A673 (cell line): ENCODE data around the gene SPRING1. TPM values are rescaled to one million over a fixed set of nuclear protein-coding genes. Genes with fewer than 3 reads are reported as not detected.

Experiments used
- BruUV-seq: library from RNA; stranded (reverse); fragments of 400-500 nt; replicated peaks from 2 replicates; lab custom pipeline; 2021; lab: Mats Ljungman, UMichigan
- CTCF ChIA-PET: fragments of 300-600 bp; sonication (Branson Sonifier 250); formaldehyde crosslinking; loops from one replicate; lab custom pipeline; 2022; ENCODE audit warnings: antibody characterized with exemption; lab: Charles Lee
- POLR2A ChIA-PET: fragments of 300-600 bp; sonication (Branson Sonifier 250); formaldehyde crosslinking; loops from one replicate; lab custom pipeline; 2022; ENCODE audit warnings: antibody characterized with exemption; ENCODE audit not compliant: low non-redundant PET; lab: Charles Lee
- DNase-seq: peaks from one replicate; pipeline ENCODE4 v3.0.0-alpha.2; 2015; ENCODE audit warnings: low spot score
- H3K27ac ChIP-seq: fragments of 200-600 bp; sonication (generic); 2 replicates; pipeline ENCODE4 v1.5.1; 2016; ENCODE audit warnings: mixed run types, low read depth, mild to moderate bottlenecking, mixed read lengths, antibody characterized with exemption, low read length; ENCODE audit not compliant: poor library complexity, severe bottlenecking
- H3K27me3 ChIP-seq: fragments of 200-600 bp; sonication (generic); replicated peaks from 2 replicates; pipeline ENCODE4 v1.6.1; 2017; ENCODE audit warnings: mixed run types, low read depth, mild to moderate bottlenecking, mixed read lengths, antibody characterized with exemption, low read length; ENCODE audit not compliant: insufficient read depth, poor library complexity
- H3K36me3 ChIP-seq: fragments of 200-600 bp; sonication (generic); 2 replicates; pipeline ENCODE4 v1.6.1; 2016; ENCODE audit warnings: mixed run types, mild to moderate bottlenecking, mixed read lengths, antibody characterized with exemption, low read length; ENCODE audit not compliant: insufficient read depth, poor library complexity, severe bottlenecking
- H3K4me1 ChIP-seq: fragments of 200-600 bp; sonication (generic); 2 replicates; pipeline ENCODE4 v1.6.1; 2017; ENCODE audit warnings: mixed run types, mild to moderate bottlenecking, mixed read lengths, antibody characterized with exemption, low read length; ENCODE audit not compliant: insufficient read depth, poor library complexity, severe bottlenecking
- H3K4me3 ChIP-seq: fragments of 200-600 bp; sonication (generic); 2 replicates; pipeline ENCODE4 v1.5.1; 2016; ENCODE audit warnings: low read depth, mixed run types, mild to moderate bottlenecking, mixed read lengths, low read length; ENCODE audit not compliant: poor library complexity, severe bottlenecking
- H3K9me3 ChIP-seq: fragments of 200-600 bp; sonication (generic); 2 replicates; pipeline ENCODE4 v1.6.1; 2016; ENCODE audit warnings: mixed run types, low read depth, mild to moderate bottlenecking, mixed read lengths, antibody characterized with exemption, low read length; ENCODE audit not compliant: poor library complexity, severe bottlenecking
- CTCF ChIP-seq: fragments of 300-800, 200-600 bp; sonication (generic); conservative IDR thresholded peaks from 2 replicates; pipeline ENCODE4 v1.5.1; 2017; ENCODE audit warnings: low read depth, mild to moderate bottlenecking, antibody characterized with exemption, low read length, moderate library complexity, mixed read lengths
- EZH2 ChIP-seq: fragments of 200-600 bp; sonication (generic); IDR thresholded peaks from 2 replicates; pipeline ENCODE4 v1.6.1; 2017; ENCODE audit warnings: borderline replicate concordance, low read depth, mild to moderate bottlenecking, mixed read lengths, antibody characterized with exemption, low read length; ENCODE audit not compliant: poor library complexity, severe bottlenecking
- intact Hi-C: fragments of 100-400 bp; cut with micrococcal nuclease; formaldehyde crosslinking; loops from one replicate; pipeline ENCODE4 v1.10.0; 2022; ENCODE audit not compliant: unreplicated experiment
- total RNA-seq: library from RNA; stranded (reverse); gene quantifications from 2 replicates; pipeline ENCODE4 v1.2.3, GENCODE V29; 2021

SPRING1 gene
- total RNA-seq, 1 experiment from 2014 or later, result 23.0 TPM

- H3K27me3 ChIP-seq, result no peaks in the 10 kb centered on the region
- H3K4me3 ChIP-seq, result no peak overlapping the region
- CTCF ChIA-PET, result no interaction called here
- DNase-seq, result no peak
- POLR2A ChIA-PET, result no interaction called here
- H3K36me3 ChIP-seq, result no peaks in the 10 kb centered on the region
- H3K4me1 ChIP-seq, result peaks cover 17% of the 10 kb centered on the region
- intact Hi-C loops, result loop anchor here (5.0 kb wide), 2 partner anchors 553 to 698 kb away; no protein-coding TSS in a partner anchor
- TF ChIP-seq EZH2, result no peak
- no peak for TF ChIP-seq CTCF
- H3K27ac ChIP-seq, result no peak overlapping the region
- H3K9me3 ChIP-seq, result no peaks in the 10 kb centered on the region
- no TSS peak for BruUV-seq
Observed at GRCh38 chr12:116694653-116695463, 43.0 kb downstream of the SPRING1 start.

- peak overlapping the region; percentile 34 for H3K4me3 ChIP-seq
- H3K9me3 ChIP-seq, result no peaks in the 10 kb centered on the region
- intact Hi-C loops, result loop anchor here (5.0 kb wide), 1 partner anchor 696 kb away; no protein-coding TSS in a partner anchor
- H3K36me3 ChIP-seq, result no peaks in the 10 kb centered on the region
- H3K27me3 ChIP-seq, result no peaks in the 10 kb centered on the region
- peak; percentile 32 for DNase-seq
- BruUV-seq, result no TSS peak
- CTCF ChIA-PET, result interaction anchor here (2.0 kb wide), 1 partner anchor 15 kb away, joined by 7 read pairs; no protein-coding TSS in a partner anchor
- peaks cover 17% of the 10 kb centered on the region for H3K4me1 ChIP-seq
- TF ChIP-seq EZH2, result no peak
- TF ChIP-seq CTCF, result peak; percentile 21; the same call in 1 of the 2 replicates
- POLR2A ChIA-PET, result no interaction called here
- H3K27ac ChIP-seq, result no peak overlapping the region
Observed at GRCh38 chr12:116693286-116694227, 44.3 kb downstream of the SPRING1 start.

GRCh38 chr12:116692605-116693004 is 45.3 kb downstream of the SPRING1 start:
- no peak for TF ChIP-seq EZH2
- no peak for TF ChIP-seq CTCF
- intact Hi-C loops, result loop anchor here (5.0 kb wide), 1 partner anchor 695 kb away; no protein-coding TSS in a partner anchor
- CTCF ChIA-PET, result interaction anchor here (2.0 kb wide), 1 partner anchor 16 kb away, joined by 7 read pairs; no protein-coding TSS in a partner anchor

More at GRCh38 chr12:116692605-116693004, 45.3 kb downstream of the SPRING1 start:
- Histone ChIP-seq H3K36me3 (no peaks in the 10 kb centered on the region), H3K27me3 (no peaks in the 10 kb centered on the region), H3K27ac (no peak overlapping the region), H3K9me3 (no peaks in the 10 kb centered on the region), H3K4me1 (peaks cover 17% of the 10 kb centered on the region), H3K4me3 (no peak overlapping the region)
- DNase-seq, result no peak
- POLR2A ChIA-PET, result no interaction called here
- BruUV-seq, result no TSS peak
